ENCODE measurements around the gene CEMP1.

CEMP1 gene

GRCh38 chr16:2500430-2500917 lies 30.7 kb downstream of the CEMP1 start:
- no peak for DNase-seq (ENCODE audit: low spot score)

GRCh38 chr16:2499890-2500429 lies 31.2 kb downstream of the CEMP1 start:
- DNase-seq (ENCODE audit: low spot score): no peak

- no peak for DNase-seq (ENCODE audit: low spot score)
Observed at GRCh38 chr16:2499454-2499853, 31.8 kb downstream of the CEMP1 start.

- no peak for DNase-seq (ENCODE audit: low spot score)
Observed at GRCh38 chr16:2498531-2499253, 32.5 kb downstream of the CEMP1 start.

GRCh38 chr16:2497695-2498484 lies 33.3 kb downstream of the CEMP1 start:
- DNase-seq (ENCODE audit: low spot score): no peak

- peak; percentile 74 for DNase-seq (ENCODE audit: low spot score)
Observed at GRCh38 chr16:2497116-2497630, 34.0 kb downstream of the CEMP1 start.

- no peak for DNase-seq (ENCODE audit: low spot score)
Observed at GRCh38 chr16:2496223-2497115, 34.7 kb downstream of the CEMP1 start.

GRCh38 chr16:2495041-2495440 lies 36.2 kb downstream of the CEMP1 start:
- DNase-seq (ENCODE audit: low spot score): no peak

GRCh38 chr16:2494616-2495015 lies 36.6 kb downstream of the CEMP1 start:
- no peak for DNase-seq (ENCODE audit: low spot score)

- DNase-seq (ENCODE audit: low spot score): no peak
Observed at GRCh38 chr16:2493605-2494004, 37.6 kb downstream of the CEMP1 start.

- no peak for DNase-seq (ENCODE audit: low spot score)
Observed at GRCh38 chr16:2492292-2492691, 38.9 kb downstream of the CEMP1 start.

GRCh38 chr16:2490190-2491105 lies 40.8 kb downstream of the CEMP1 start:
- no peak for DNase-seq (ENCODE audit: low spot score)

- no peak for DNase-seq (ENCODE audit: low spot score)
Observed at GRCh38 chr16:2489581-2489980, 41.6 kb downstream of the CEMP1 start.

GRCh38 chr16:2487903-2488531 lies 43.2 kb downstream of the CEMP1 start:
- no peak for DNase-seq (ENCODE audit: low spot score)

GRCh38 chr16:2487517-2487842 lies 43.7 kb downstream of the CEMP1 start:
- no peak for DNase-seq (ENCODE audit: low spot score)

- no peak for DNase-seq (ENCODE audit: low spot score)
Observed at GRCh38 chr16:2486645-2487516, 44.3 kb downstream of the CEMP1 start.

GRCh38 chr16:2485811-2486507 lies 45.2 kb downstream of the CEMP1 start:
- DNase-seq (ENCODE audit: low spot score): no peak

- no peak for DNase-seq (ENCODE audit: low spot score)
Observed at GRCh38 chr16:2484898-2485508, 46.2 kb downstream of the CEMP1 start.

All from D341Med (cell line).